Hepatocyte (in vitro differentiated cells): Measurements from ENCODE around the gene MRPL16. TPM values are rescaled to one million over a fixed set of nuclear protein-coding genes. Genes with fewer than 3 reads are reported as not detected.
A peak's percentile ranks its signal among the peaks of the same experiment; 100 is the strongest.

Source experiments
- DNase-seq: peaks from one replicate; pipeline ENCODE4 v3.0.0-alpha.2; 2016; ENCODE audit warnings: low spot score
- H2AFZ ChIP-seq: fragments of 200-600 bp; sonication (generic); 2 replicates; pipeline ENCODE4 v1.6.0; 2016; ENCODE audit warnings: antibody characterized with exemption, mild to moderate bottlenecking
- H3K27ac ChIP-seq: fragments of 200-600 bp; sonication (generic); 2 replicates; pipeline ENCODE4 v1.5.1; 2016; ENCODE audit warnings: mild to moderate bottlenecking
- H3K27me3 ChIP-seq: fragments of 200-600 bp; sonication (generic); 2 replicates; pipeline ENCODE4 v1.6.1; 2016
- H3K36me3 ChIP-seq: fragments of 200-600 bp; sonication (generic); replicated peaks from 2 replicates; pipeline ENCODE4 v1.5.1; 2016; ENCODE audit warnings: low read depth; ENCODE audit not compliant: insufficient read depth
- H3K4me1 ChIP-seq: fragments of 200-600 bp; sonication (generic); 2 replicates; pipeline ENCODE4 v1.5.1; 2016; ENCODE audit warnings: mild to moderate bottlenecking, moderate library complexity; ENCODE audit not compliant: insufficient read depth
- H3K4me2 ChIP-seq: fragments of 200-600 bp; sonication (generic); 2 replicates; pipeline ENCODE4 v1.6.0; 2016
- H3K4me3 ChIP-seq: fragments of 200-600 bp; sonication (generic); 2 replicates; pipeline ENCODE4 v1.5.1; 2016; ENCODE audit warnings: mild to moderate bottlenecking
- H3K79me2 ChIP-seq: fragments of 200-600 bp; sonication (generic); 2 replicates; pipeline ENCODE4 v1.6.0; 2017; ENCODE audit warnings: mild to moderate bottlenecking
- H3K9me2 ChIP-seq: fragments of 200-600 bp; sonication (generic); replicated peaks from 2 replicates; pipeline ENCODE4 v1.6.0; 2017; ENCODE audit warnings: mild to moderate bottlenecking; ENCODE audit not compliant: insufficient read depth
- H3K9me3 ChIP-seq: fragments of 200-600 bp; sonication (generic); 2 replicates; pipeline ENCODE4 v1.5.1; 2016; ENCODE audit warnings: low read depth, mild to moderate bottlenecking
- H4K20me1 ChIP-seq: fragments of 200-600 bp; sonication (generic); 2 replicates; pipeline ENCODE4 v1.6.0; 2016; ENCODE audit warnings: mild to moderate bottlenecking; ENCODE audit not compliant: insufficient read depth, poor library complexity, severe bottlenecking
- EZH2 ChIP-seq: fragments of 200-600 bp; sonication (generic); IDR thresholded peaks from 2 replicates; pipeline ENCODE4 v1.6.1; 2016; ENCODE audit warnings: antibody characterized with exemption, mild to moderate bottlenecking, borderline replicate concordance
- EZH2phosphoT487 ChIP-seq: fragments of 200-600 bp; sonication (generic); IDR thresholded peaks from one replicate; pipeline ENCODE4 v1.6.1; 2018; ENCODE audit warnings: antibody characterized with exemption, mild to moderate bottlenecking, low read depth, moderate library complexity; ENCODE audit not compliant: unreplicated experiment, severe bottlenecking
- WGBS: methylation state at CpG from one replicate; pipeline ENCODE4 v1.1.6; 2016; ENCODE audit warnings: low lambda C conversion rate; ENCODE audit errors: missing lambda C conversion rate; 5-methylcytosine and 5-hydroxymethylcytosine counted together
- polyA plus RNA-seq: library from polyadenylated mRNA; unstranded; fragments of >200 nt; fragmentation: Nextera tagmentation; extraction: Ambion mirVana; gene quantifications from 2 replicates; pipeline ENCODE4 v1.2.1, GENCODE V29; 2016
- total RNA-seq: library from RNA; depleted of rRNA; stranded (reverse); fragments of >200 nt; gene quantifications from 2 replicates; pipeline ENCODE4 v1.2.3, GENCODE V29; 2014
- TF ChIP-seq, protein P1 (sequence below): fragments of 200-600 bp; sonication (generic); IDR thresholded peaks from 2 replicates; pipeline ENCODE4 v1.5.1; 2016; ENCODE audit warnings: antibody characterized with exemption, mild to moderate bottlenecking; ENCODE audit not compliant: poor library complexity

The MRPL16 gene
- total and polyA plus RNA-seq, 2 experiments from 2014 or later = 51.3 to 62.0 TPM

DNA sequence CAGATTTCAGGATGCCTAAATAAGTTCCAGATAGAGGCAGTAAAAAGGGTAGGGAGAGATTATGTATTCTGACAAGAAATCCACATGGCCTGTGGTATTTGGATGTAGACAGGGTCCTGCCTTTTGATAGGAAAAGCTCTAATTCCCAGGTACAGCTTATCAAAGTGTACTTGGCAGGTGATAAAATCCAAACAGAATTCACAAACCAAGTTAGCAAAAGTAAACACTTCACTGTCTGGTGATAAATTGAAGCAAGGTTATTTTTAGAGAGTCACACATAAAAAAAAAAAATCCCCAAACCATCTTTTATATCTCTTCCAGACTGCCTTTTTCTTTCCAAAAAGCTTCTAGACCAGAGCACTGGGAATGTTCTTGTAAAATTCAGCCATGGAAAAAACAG is 29.0 kb upstream of the MRPL16 start:
- Histone ChIP-seq H3K4me3 (no peak overlapping the region), H3K9me3 (no peaks in the 10 kb centered on the region), H3K4me1 (no peaks in the 10 kb centered on the region), H3K9me2 (no peaks in the 10 kb centered on the region), H4K20me1 (no peaks in the 10 kb centered on the region), H3K4me2 (no peak overlapping the region), H3K27ac (no peak overlapping the region), H3K27me3 (no peaks in the 10 kb centered on the region), H3K79me2 (no peaks in the 10 kb centered on the region), H3K36me3 (no peaks in the 10 kb centered on the region), H2AFZ (no peak overlapping the region)
- TF ChIP-seq EZH2 = no peak
- TF ChIP-seq, protein P1, sequence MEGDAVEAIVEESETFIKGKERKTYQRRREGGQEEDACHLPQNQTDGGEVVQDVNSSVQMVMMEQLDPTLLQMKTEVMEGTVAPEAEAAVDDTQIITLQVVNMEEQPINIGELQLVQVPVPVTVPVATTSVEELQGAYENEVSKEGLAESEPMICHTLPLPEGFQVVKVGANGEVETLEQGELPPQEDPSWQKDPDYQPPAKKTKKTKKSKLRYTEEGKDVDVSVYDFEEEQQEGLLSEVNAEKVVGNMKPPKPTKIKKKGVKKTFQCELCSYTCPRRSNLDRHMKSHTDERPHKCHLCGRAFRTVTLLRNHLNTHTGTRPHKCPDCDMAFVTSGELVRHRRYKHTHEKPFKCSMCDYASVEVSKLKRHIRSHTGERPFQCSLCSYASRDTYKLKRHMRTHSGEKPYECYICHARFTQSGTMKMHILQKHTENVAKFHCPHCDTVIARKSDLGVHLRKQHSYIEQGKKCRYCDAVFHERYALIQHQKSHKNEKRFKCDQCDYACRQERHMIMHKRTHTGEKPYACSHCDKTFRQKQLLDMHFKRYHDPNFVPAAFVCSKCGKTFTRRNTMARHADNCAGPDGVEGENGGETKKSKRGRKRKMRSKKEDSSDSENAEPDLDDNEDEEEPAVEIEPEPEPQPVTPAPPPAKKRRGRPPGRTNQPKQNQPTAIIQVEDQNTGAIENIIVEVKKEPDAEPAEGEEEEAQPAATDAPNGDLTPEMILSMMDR = no peak
- DNase-seq = no peak

DNA sequence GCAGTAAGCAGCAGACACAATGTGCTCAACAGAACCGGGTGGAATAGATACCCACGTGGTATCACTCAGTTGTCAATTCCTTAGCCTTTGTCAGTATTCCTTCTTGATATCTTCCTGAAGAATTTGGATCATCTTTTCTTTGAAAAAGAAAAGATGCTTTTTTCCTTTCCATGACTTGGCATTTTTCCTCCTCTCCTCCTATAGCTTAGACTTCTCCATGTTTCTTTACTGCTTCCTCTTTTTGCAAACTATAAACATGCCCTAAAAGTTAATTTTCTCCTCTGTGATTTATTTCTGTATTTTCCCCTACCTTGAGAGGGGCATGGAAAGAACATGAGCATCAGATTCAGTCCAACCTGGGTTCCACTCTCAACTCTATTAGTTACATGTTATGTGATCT is 23.0 kb upstream of the MRPL16 start:
- no peaks in the 10 kb centered on the region for H4K20me1 ChIP-seq
- no peaks in the 10 kb centered on the region for H3K79me2 ChIP-seq
- H3K9me2 ChIP-seq = no peaks in the 10 kb centered on the region
- no peaks in the 10 kb centered on the region for H3K27me3 ChIP-seq
- WGBS = 90% methylated on average over 2 of the region's 2 CpGs
- no peak overlapping the region for H3K4me2 ChIP-seq
- no peak overlapping the region for H2AFZ ChIP-seq
- TF ChIP-seq EZH2 (no peak), EZH2phosphoT487 (no peak)
- TF ChIP-seq, protein P1 = no peak
- H3K27ac ChIP-seq = no peak overlapping the region
- H3K9me3 ChIP-seq = no peaks in the 10 kb centered on the region
- H3K4me3 ChIP-seq = no peak overlapping the region
- H3K36me3 ChIP-seq = no peaks in the 10 kb centered on the region
- DNase-seq = no peak
- H3K4me1 ChIP-seq = no peaks in the 10 kb centered on the region

DNA sequence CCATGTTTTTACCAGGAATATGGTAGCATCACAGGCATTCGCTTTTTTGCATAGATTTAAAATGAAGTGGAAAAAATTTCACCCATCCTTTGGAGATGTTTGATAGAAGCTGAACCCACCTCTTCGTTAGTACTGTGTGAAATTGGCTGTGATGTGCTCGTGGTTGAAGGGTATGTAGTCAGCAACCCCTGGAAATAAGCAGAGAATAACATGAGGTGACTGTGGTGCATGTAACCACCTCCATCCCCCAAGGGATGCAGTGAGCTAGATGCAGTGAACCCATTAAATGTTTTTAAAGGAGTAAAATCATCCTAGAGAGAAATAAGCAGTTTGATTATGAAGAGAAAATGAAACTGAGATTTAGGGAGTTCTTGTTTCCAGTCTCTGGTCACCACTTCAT is 18.8 kb upstream of the MRPL16 start:
- Histone ChIP-seq H3K4me2 (no peak overlapping the region), H3K27ac (no peak overlapping the region), H4K20me1 (no peaks in the 10 kb centered on the region), H3K9me2 (no peaks in the 10 kb centered on the region), H3K36me3 (no peaks in the 10 kb centered on the region), H3K4me3 (no peak overlapping the region), H2AFZ (no peak overlapping the region), H3K27me3 (no peaks in the 10 kb centered on the region), H3K79me2 (no peaks in the 10 kb centered on the region), H3K4me1 (no peaks in the 10 kb centered on the region), H3K9me3 (no peaks in the 10 kb centered on the region)
- no peak for TF ChIP-seq EZH2
- TF ChIP-seq, protein P1 = no peak
- no peak for TF ChIP-seq EZH2phosphoT487
- no peak for DNase-seq
- WGBS = 84% methylated on average over 3 of the region's 3 CpGs

DNA sequence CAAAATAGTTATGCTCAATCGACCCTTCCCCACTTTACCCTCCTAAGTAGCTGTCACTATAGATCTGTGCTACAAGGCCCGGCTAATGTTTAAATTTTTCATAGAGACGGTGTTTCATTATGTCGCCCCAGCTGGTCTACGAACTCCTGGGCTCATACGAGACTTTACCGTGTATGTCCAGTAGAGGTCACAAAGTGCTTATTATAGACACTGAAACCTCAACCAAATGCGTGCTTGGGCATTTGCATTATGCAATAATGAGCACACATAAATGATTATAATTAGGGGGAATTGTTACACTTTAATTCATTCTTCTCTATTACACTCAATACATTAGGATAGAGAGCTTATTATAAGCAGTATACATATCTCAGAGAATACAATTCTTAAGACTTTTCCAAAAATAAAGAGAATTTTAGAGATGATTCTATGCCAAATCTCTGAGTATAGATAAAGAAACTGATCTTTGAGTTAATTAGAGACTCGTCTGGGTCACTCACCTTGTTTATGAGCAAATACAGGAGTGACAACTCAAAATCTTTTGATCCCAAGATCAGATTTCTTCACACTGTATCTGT is 12.5 kb upstream of the MRPL16 start:
- H3K4me3 ChIP-seq = no peak overlapping the region
- H3K4me2 ChIP-seq = no peak overlapping the region
- no peaks in the 10 kb centered on the region for H3K79me2 ChIP-seq
- TF ChIP-seq, protein P1 = peak; percentile 71
- no peak for TF ChIP-seq EZH2phosphoT487
- DNase-seq = peak; percentile 73
- no peak overlapping the region for H3K27ac ChIP-seq
- peak overlapping the region; percentile 11 for H2AFZ ChIP-seq
- no peaks in the 10 kb centered on the region for H3K9me3 ChIP-seq
- no peaks in the 10 kb centered on the region for H3K9me2 ChIP-seq
- 29% methylated on average over 9 of the region's 9 CpGs for WGBS
- H3K27me3 ChIP-seq = no peaks in the 10 kb centered on the region
- no peaks in the 10 kb centered on the region for H3K4me1 ChIP-seq
- no peaks in the 10 kb centered on the region for H4K20me1 ChIP-seq
- no peaks in the 10 kb centered on the region for H3K36me3 ChIP-seq
